Measurements from ENCODE around the gene FDXR.

DNA sequence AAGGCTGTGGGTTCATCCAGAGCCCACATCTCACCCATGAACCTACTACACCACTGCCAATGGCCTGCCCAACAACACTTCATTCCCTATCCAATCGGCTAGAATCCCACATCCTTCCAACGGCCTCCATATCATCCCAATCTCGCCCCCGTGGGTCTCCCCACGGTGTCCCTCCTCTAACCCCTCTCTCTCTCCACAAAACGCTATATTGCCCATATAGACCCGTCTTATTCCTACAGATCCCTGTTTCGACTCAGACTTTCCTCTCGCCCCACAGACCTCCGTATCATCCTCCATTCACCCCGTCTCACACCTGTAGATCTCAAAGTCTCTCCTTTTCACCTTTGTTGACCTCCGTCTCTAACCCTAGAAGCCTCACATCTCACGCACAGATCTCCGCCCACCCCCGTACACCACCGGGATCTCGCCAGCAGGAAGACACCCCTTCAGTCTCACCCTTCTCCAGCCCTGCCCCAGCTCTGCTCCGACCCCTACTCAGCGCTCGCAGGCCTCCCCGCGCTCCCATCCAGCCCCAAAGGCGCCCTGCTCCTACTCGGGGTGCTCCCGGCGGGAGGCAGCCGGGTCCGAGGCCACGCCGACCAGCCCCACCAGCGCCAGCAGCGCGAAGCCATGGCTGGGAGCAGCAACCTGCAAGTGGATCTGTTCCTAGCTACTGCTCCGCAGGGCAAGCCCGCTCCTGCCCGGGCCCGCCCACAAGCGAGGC, at the start of gene FDXR:
- TF ChIP-seq, protein P1, sequence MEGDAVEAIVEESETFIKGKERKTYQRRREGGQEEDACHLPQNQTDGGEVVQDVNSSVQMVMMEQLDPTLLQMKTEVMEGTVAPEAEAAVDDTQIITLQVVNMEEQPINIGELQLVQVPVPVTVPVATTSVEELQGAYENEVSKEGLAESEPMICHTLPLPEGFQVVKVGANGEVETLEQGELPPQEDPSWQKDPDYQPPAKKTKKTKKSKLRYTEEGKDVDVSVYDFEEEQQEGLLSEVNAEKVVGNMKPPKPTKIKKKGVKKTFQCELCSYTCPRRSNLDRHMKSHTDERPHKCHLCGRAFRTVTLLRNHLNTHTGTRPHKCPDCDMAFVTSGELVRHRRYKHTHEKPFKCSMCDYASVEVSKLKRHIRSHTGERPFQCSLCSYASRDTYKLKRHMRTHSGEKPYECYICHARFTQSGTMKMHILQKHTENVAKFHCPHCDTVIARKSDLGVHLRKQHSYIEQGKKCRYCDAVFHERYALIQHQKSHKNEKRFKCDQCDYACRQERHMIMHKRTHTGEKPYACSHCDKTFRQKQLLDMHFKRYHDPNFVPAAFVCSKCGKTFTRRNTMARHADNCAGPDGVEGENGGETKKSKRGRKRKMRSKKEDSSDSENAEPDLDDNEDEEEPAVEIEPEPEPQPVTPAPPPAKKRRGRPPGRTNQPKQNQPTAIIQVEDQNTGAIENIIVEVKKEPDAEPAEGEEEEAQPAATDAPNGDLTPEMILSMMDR (IDR thresholded peaks at IDR 0.05; ENCODE audit: extremely low read depth in 1 of 2, insufficient read depth in 1 of 2, low read depth in 1 of 2, low read length in 2 of 2), result no peak
- TF ChIP-seq POLR2A (IDR thresholded peaks at IDR 0.05; ENCODE audit: low read depth, low read length) (peak; percentile 91), POLR2AphosphoS5 (IDR thresholded peaks at IDR 0.05; ENCODE audit: insufficient read depth, low read depth, low read length) (peak; percentile 97), EZH2 (IDR thresholded peaks at IDR 0.05; ENCODE audit: borderline replicate concordance, low read depth, low read length, severe bottlenecking) (no peak), FOS (IDR thresholded peaks at IDR 0.05; ENCODE audit: borderline replicate concordance, insufficient read depth, low read length) (no peak), MYC (IDR thresholded peaks at IDR 0.05; ENCODE audit: low read depth, low read length) (no peak), GATA2 (IDR thresholded peaks at IDR 0.05; ENCODE audit: insufficient read depth, insufficient read length, low read depth, low read length) (no peak)
- TF ChIP-seq, protein P2, sequence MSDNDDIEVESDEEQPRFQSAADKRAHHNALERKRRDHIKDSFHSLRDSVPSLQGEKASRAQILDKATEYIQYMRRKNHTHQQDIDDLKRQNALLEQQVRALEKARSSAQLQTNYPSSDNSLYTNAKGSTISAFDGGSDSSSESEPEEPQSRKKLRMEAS (IDR thresholded peaks at IDR 0.05; ENCODE audit: insufficient read depth, insufficient read length), result no peak

Measured in endothelial cell of umbilical vein (primary cell).